Measurements from ENCODE around the gene FARSA.

FARSA gene

GRCh38 chr19:12944104-12944674 is 10.7 kb upstream of the FARSA start:
- H3K9me3 ChIP-seq (ENCODE audit: low read length): no peaks in the 10 kb centered on the region
- H3K27me3 ChIP-seq (ENCODE audit: control insufficient read depth in 1 of 2, insufficient read depth in 2 of 2, low read length in 2 of 2): no peaks in the 10 kb centered on the region
- peaks cover 51% of the 10 kb centered on the region for H3K4me1 ChIP-seq (ENCODE audit: insufficient read depth, low read length)
- H3K9ac ChIP-seq (ENCODE audit: low read length): no peak overlapping the region
- no peak overlapping the region for H3K4me3 ChIP-seq (ENCODE audit: low read depth in 1 of 2, low read length in 2 of 2)
- H3K36me3 ChIP-seq (ENCODE audit: insufficient read depth, low read length): peaks cover 69% of the 10 kb centered on the region
- peak overlapping the region; percentile 34 for H3K27ac ChIP-seq (ENCODE audit: low read depth, low read length)

- H3K27ac ChIP-seq (ENCODE audit: low read depth, low read length): no peak overlapping the region
- peaks cover 51% of the 10 kb centered on the region for H3K4me1 ChIP-seq (ENCODE audit: insufficient read depth, low read length)
- peaks cover 62% of the 10 kb centered on the region for H3K36me3 ChIP-seq (ENCODE audit: insufficient read depth, low read length)
- no peak overlapping the region for H3K4me3 ChIP-seq (ENCODE audit: low read depth in 1 of 2, low read length in 2 of 2)
- no peak overlapping the region for H3K9ac ChIP-seq (ENCODE audit: low read length)
- no peaks in the 10 kb centered on the region for H3K27me3 ChIP-seq (ENCODE audit: control insufficient read depth in 1 of 2, insufficient read depth in 2 of 2, low read length in 2 of 2)
- no peaks in the 10 kb centered on the region for H3K9me3 ChIP-seq (ENCODE audit: low read length)
These were observed 10.0 kb upstream of the FARSA start for GRCh38 chr19:12943437-12944044.

- H3K4me3 ChIP-seq (ENCODE audit: low read depth in 1 of 2, low read length in 2 of 2): peak overlapping the region in 1 of 2 donors; percentile 79
- H3K9ac ChIP-seq (ENCODE audit: low read length): no peak overlapping the region
- H3K36me3 ChIP-seq (ENCODE audit: insufficient read depth, low read length): peaks cover 50% of the 10 kb centered on the region
- H3K9me3 ChIP-seq (ENCODE audit: low read length): no peaks in the 10 kb centered on the region
- no peaks in the 10 kb centered on the region for H3K27me3 ChIP-seq (ENCODE audit: control insufficient read depth in 1 of 2, insufficient read depth in 2 of 2, low read length in 2 of 2)
- no peak overlapping the region for H3K27ac ChIP-seq (ENCODE audit: low read depth, low read length)
- H3K4me1 ChIP-seq (ENCODE audit: insufficient read depth, low read length): peaks cover 42% of the 10 kb centered on the region
These were observed 7.4 kb upstream of the FARSA start for GRCh38 chr19:12940897-12941296.

GRCh38 chr19:12939975-12940423 is 6.5 kb upstream of the FARSA start:
- peak overlapping the region; percentile 71 for H3K9ac ChIP-seq (ENCODE audit: low read length)
- H3K27me3 ChIP-seq (ENCODE audit: control insufficient read depth in 1 of 2, insufficient read depth in 2 of 2, low read length in 2 of 2): no peaks in the 10 kb centered on the region
- peaks cover 48% of the 10 kb centered on the region for H3K36me3 ChIP-seq (ENCODE audit: insufficient read depth, low read length)
- peaks cover 42% of the 10 kb centered on the region for H3K4me1 ChIP-seq (ENCODE audit: insufficient read depth, low read length)
- H3K9me3 ChIP-seq (ENCODE audit: low read length): no peaks in the 10 kb centered on the region
- H3K27ac ChIP-seq (ENCODE audit: low read depth, low read length): no peak overlapping the region
- H3K4me3 ChIP-seq (ENCODE audit: low read depth in 1 of 2, low read length in 2 of 2): peak overlapping the region in 1 of 2 donors; percentile 79

- H3K4me1 ChIP-seq (ENCODE audit: insufficient read depth, low read length): peaks cover 43% of the 10 kb centered on the region
- peak overlapping the region; percentile 71 for H3K9ac ChIP-seq (ENCODE audit: low read length)
- H3K9me3 ChIP-seq (ENCODE audit: low read length): no peaks in the 10 kb centered on the region
- H3K27me3 ChIP-seq (ENCODE audit: control insufficient read depth in 1 of 2, insufficient read depth in 2 of 2, low read length in 2 of 2): no peaks in the 10 kb centered on the region
- peak overlapping the region; percentile 99 for H3K27ac ChIP-seq (ENCODE audit: low read depth, low read length)
- H3K36me3 ChIP-seq (ENCODE audit: insufficient read depth, low read length): peaks cover 42% of the 10 kb centered on the region
- H3K4me3 ChIP-seq (ENCODE audit: low read depth in 1 of 2, low read length in 2 of 2): peak overlapping the region; percentile 79 to 99
These were observed 5.5 kb upstream of the FARSA start for GRCh38 chr19:12938779-12939601.

GRCh38 chr19:12937927-12938778 is 4.6 kb upstream of the FARSA start, which contains the start of gene CALR:
Gene CALR, plus strand, starts transcription at chr19:12938609. Its CDS starts 71 bp downstream, at chr19:12938680.
- Histone ChIP-seq H3K9ac (ENCODE audit: low read length) (peak within 1 kb of the TSS; percentile 71), H3K27me3 (ENCODE audit: control insufficient read depth in 1 of 2, insufficient read depth in 2 of 2, low read length in 2 of 2) (no peaks in the 10 kb centered on the region), H3K9me3 (ENCODE audit: low read length) (no peaks in the 10 kb centered on the region), H3K36me3 (ENCODE audit: insufficient read depth, low read length) (peaks cover 35% of the 10 kb centered on the region), H3K4me1 (ENCODE audit: insufficient read depth, low read length) (peaks cover 39% of the 10 kb centered on the region), H3K27ac (ENCODE audit: low read depth, low read length) (peak within 1 kb of the TSS; percentile 99), H3K4me3 (ENCODE audit: low read depth in 1 of 2, low read length in 2 of 2) (peak within 1 kb of the TSS; percentile 79 to 99)

GRCh38 chr19:12937093-12937926 is 3.8 kb upstream of the FARSA start:
- H3K9me3 ChIP-seq (ENCODE audit: low read length): no peaks in the 10 kb centered on the region
- H3K4me3 ChIP-seq (ENCODE audit: low read depth in 1 of 2, low read length in 2 of 2): peak overlapping the region; percentile 55 to 79
- H3K27ac ChIP-seq (ENCODE audit: low read depth, low read length): peak overlapping the region; percentile 41
- H3K4me1 ChIP-seq (ENCODE audit: insufficient read depth, low read length): peaks cover 42% of the 10 kb centered on the region
- H3K27me3 ChIP-seq (ENCODE audit: control insufficient read depth in 1 of 2, insufficient read depth in 2 of 2, low read length in 2 of 2): no peaks in the 10 kb centered on the region
- no peak overlapping the region for H3K9ac ChIP-seq (ENCODE audit: low read length)
- H3K36me3 ChIP-seq (ENCODE audit: insufficient read depth, low read length): peaks cover 27% of the 10 kb centered on the region

GRCh38 chr19:12936582-12936981 is 3.1 kb upstream of the FARSA start:
- Histone ChIP-seq H3K9ac (ENCODE audit: low read length) (no peak overlapping the region), H3K4me3 (ENCODE audit: low read depth in 1 of 2, low read length in 2 of 2) (no peak overlapping the region), H3K27me3 (ENCODE audit: control insufficient read depth in 1 of 2, insufficient read depth in 2 of 2, low read length in 2 of 2) (no peaks in the 10 kb centered on the region), H3K27ac (ENCODE audit: low read depth, low read length) (no peak overlapping the region), H3K9me3 (ENCODE audit: low read length) (no peaks in the 10 kb centered on the region), H3K4me1 (ENCODE audit: insufficient read depth, low read length) (peaks cover 40% of the 10 kb centered on the region), H3K36me3 (ENCODE audit: insufficient read depth, low read length) (peaks cover 19% of the 10 kb centered on the region)

GRCh38 chr19:12935071-12935470 is 1.6 kb upstream of the FARSA start:
- H3K27ac ChIP-seq (ENCODE audit: low read depth, low read length): no peak overlapping the region
- no peaks in the 10 kb centered on the region for H3K9me3 ChIP-seq (ENCODE audit: low read length)
- peaks cover 14% of the 10 kb centered on the region for H3K36me3 ChIP-seq (ENCODE audit: insufficient read depth, low read length)
- peaks cover 29% of the 10 kb centered on the region for H3K4me1 ChIP-seq (ENCODE audit: insufficient read depth, low read length)
- no peaks in the 10 kb centered on the region for H3K27me3 ChIP-seq (ENCODE audit: control insufficient read depth in 1 of 2, insufficient read depth in 2 of 2, low read length in 2 of 2)
- no peak overlapping the region for H3K4me3 ChIP-seq (ENCODE audit: low read depth in 1 of 2, low read length in 2 of 2)
- H3K9ac ChIP-seq (ENCODE audit: low read length): no peak overlapping the region

Data from muscle layer of colon (tissue), 2 donors.